Lung (tissue), 12 donors: Measurements from ENCODE around the gene PCSK6. TPM values are rescaled to one million over a fixed set of nuclear protein-coding genes. Genes with fewer than 3 reads are reported as not detected.
A peak's percentile ranks its signal among the peaks of the same experiment; 100 is the strongest.
"Not testable (repeated sequence)": the region's sequence is repeated elsewhere in the genome, so short reads cannot be mapped to it uniquely, and the experiment has no call there.

ENCODE experiments used
- ATAC-seq: fragments of 200-7000 bp; cut with Tn5 transposase; one replicate; pipeline ENCODE4 v1.9.1; 2020; ENCODE audit warnings: moderate number of reproducible peaks; ENCODE audit not compliant: insufficient read depth, low FRiP score
- DNase-seq, 3 donors: peaks; one replicate each; pipeline ENCODE4 v3.0.0-alpha.2; 2013 to 2017
- H3K27ac ChIP-seq, 2 donors: one replicate each; pipeline ENCODE4 v1.5.1; 2013; ENCODE audit warnings: mild to moderate bottlenecking in 2 of 2, moderate library complexity in 2 of 2, control low read depth in 1 of 2, inconsistent platforms in 1 of 2, low read depth in 1 of 2, low read length in 1 of 2
- H3K27me3 ChIP-seq, 3 donors: one replicate each; pipeline ENCODE4 v1.5.1; 2013; ENCODE audit warnings: low read length in 2 of 3; ENCODE audit not compliant: control insufficient read depth in 3 of 3, insufficient read depth in 3 of 3
- H3K36me3 ChIP-seq, 4 donors: one replicate each; pipeline ENCODE4 v1.5.1; 2013; ENCODE audit warnings: low read length in 4 of 4, mild to moderate bottlenecking in 1 of 4, moderate library complexity in 1 of 4; ENCODE audit not compliant: control insufficient read depth in 4 of 4, insufficient read depth in 4 of 4
- H3K4me1 ChIP-seq, 5 donors: one replicate each; pipeline ENCODE4 v1.5.1; 2013; ENCODE audit warnings: low read length in 5 of 5, mild to moderate bottlenecking in 2 of 5, moderate library complexity in 1 of 5; ENCODE audit not compliant: control insufficient read depth in 5 of 5, insufficient read depth in 5 of 5
- H3K4me3 ChIP-seq: one replicate; pipeline ENCODE4 v1.5.1; 2013; ENCODE audit warnings: mild to moderate bottlenecking, control low read depth, moderate library complexity
- H3K9ac ChIP-seq, 2 donors: one replicate each; pipeline ENCODE4 v1.5.1; 2013; ENCODE audit warnings: low read length in 2 of 2, control low read depth in 1 of 2; ENCODE audit not compliant: insufficient read depth in 1 of 2
- H3K9me3 ChIP-seq, 4 donors: one replicate each; pipeline ENCODE4 v1.5.1; 2013; ENCODE audit warnings: low read length in 3 of 4, mild to moderate bottlenecking in 1 of 4, moderate library complexity in 1 of 4; ENCODE audit not compliant: control insufficient read depth in 4 of 4, insufficient read depth in 3 of 4
- WGBS, 2 donors: extraction: QIAGEN DNeasy Blood & Tissue Kit; methylation state at CpG; one replicate each; pipeline ENCODE4 v1.1.7; 2013; 5-methylcytosine and 5-hydroxymethylcytosine counted together
- polyA plus RNA-seq, 2 donors: library from polyadenylated mRNA; stranded (reverse); fragments of 200-250 nt; gene quantifications; one replicate each; pipeline ENCODE4 v1.2.1, GENCODE V29; 2013
- total RNA-seq, 2 donors: library from RNA; depleted of rRNA in 1 of 2; stranded (reverse); fragments of >200 nt in 1 of 2; gene quantifications; one replicate each; pipeline ENCODE4 v1.2.1, GENCODE V29; 2014 to 2021
- TF ChIP-seq, protein P1 (sequence below): IDR thresholded peaks from 2 replicates; pipeline ENCODE4 v1.5.1; 2012; ENCODE audit warnings: mild to moderate bottlenecking; ENCODE audit errors: control extremely low read depth, extremely low read depth
- donor health status: control.
- donor health status: control.
- donor health status: Bipolar disorder and iron deficiency.
- donor health status: healthy.
- donor health status: DM: yes; HTN: yes; CAD: no.

The PCSK6 gene
- total and polyA plus RNA-seq, 4 donors = 4.6 to 41.0 (median 8.4) TPM

DNA sequence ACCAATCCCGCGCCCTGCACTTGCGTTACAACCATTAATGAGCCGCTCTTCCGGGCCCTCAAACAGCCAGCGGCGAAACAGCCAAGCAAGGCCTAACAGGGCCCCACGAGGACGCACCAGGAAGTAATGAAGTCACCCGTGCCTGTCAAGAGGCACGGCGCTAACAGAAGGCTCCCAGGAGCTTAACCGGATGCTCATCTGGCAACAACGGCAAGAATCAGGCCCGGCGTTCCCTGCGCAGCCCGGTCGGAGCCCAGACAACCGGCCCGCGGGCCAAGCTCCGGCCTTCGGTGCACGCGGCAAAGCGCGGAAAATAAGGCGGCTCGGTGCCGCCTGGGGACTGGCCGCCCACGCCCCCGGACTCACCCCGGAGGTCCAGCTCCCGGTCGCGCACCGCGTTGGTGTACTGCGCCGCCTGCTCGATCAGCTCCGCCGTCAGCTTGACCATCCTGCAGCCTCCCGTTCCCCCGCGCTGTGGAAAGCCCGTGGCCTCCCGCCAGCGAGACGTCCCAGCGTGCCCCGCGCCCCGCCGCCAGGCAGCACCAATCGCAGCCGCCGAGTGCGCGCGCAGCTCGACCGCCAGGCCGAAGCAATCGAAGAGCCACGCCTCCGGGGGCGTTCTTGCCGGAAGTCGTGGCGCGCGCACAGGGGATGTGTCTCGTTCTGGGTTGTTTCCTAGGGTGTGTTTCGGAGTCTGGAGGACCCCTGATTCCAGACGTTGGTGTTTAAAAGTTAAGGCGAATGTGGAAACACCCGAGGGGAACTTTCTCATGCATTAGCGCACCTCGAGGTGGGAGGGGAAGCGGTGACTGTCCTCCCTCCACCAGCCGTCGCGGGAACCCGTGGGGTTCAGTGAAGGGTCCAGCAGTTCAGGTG is 194.5 kb downstream of the PCSK6 start, which contains the start of gene SNRPA1:
Gene SNRPA1 (minus strand): TSS at position 518 of the 876 bp plus-strand sequence. CDS start 70 bp downstream, at position 448.
- peak within 1 kb of the TSS; percentile 80 to 87 for H3K9ac ChIP-seq
- no peaks in the 10 kb centered on the region for H3K27me3 ChIP-seq
- peak; percentile 97 to 99 (median 98) for DNase-seq
- H3K36me3 ChIP-seq = peaks cover 0 to 16% (median 2%) of the 10 kb centered on the region in 4 donors
- peak within 1 kb of the TSS; percentile 90 to 96 for H3K27ac ChIP-seq
- H3K9me3 ChIP-seq = no peaks in the 10 kb centered on the region
- TF ChIP-seq, protein P1, sequence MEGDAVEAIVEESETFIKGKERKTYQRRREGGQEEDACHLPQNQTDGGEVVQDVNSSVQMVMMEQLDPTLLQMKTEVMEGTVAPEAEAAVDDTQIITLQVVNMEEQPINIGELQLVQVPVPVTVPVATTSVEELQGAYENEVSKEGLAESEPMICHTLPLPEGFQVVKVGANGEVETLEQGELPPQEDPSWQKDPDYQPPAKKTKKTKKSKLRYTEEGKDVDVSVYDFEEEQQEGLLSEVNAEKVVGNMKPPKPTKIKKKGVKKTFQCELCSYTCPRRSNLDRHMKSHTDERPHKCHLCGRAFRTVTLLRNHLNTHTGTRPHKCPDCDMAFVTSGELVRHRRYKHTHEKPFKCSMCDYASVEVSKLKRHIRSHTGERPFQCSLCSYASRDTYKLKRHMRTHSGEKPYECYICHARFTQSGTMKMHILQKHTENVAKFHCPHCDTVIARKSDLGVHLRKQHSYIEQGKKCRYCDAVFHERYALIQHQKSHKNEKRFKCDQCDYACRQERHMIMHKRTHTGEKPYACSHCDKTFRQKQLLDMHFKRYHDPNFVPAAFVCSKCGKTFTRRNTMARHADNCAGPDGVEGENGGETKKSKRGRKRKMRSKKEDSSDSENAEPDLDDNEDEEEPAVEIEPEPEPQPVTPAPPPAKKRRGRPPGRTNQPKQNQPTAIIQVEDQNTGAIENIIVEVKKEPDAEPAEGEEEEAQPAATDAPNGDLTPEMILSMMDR = no peak
- ATAC-seq = peak; percentile 94
- WGBS, 2 donors = 0% methylated on average over 77 to 87 of the region's 87 CpGs
- H3K4me1 ChIP-seq = peaks cover 1 to 21% (median 8%) of the 10 kb centered on the region in 5 donors
- peak within 1 kb of the TSS; percentile 90 for H3K4me3 ChIP-seq

DNA sequence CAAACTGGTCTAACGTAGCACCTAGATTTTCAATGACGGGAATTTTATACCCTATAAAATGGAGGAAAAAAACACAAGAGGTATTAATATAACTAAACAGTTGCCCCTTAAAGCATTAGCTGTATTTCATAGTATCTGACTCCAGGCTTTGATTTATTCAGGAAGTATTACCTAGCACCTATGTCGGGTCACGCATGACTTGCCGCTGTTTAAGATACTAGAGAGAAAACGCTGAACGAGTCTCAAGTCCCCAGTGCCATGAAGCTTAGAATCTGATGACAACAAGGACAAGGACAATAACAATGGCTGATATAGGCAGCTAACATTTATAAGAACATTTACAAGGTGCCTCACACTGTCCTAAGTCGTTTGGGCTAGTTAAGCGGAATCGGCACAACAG is 196.4 kb downstream of the PCSK6 start:
- no peak overlapping the region for H3K27ac ChIP-seq
- no peaks in the 10 kb centered on the region for H3K9me3 ChIP-seq
- H3K4me1 ChIP-seq = peaks cover 1 to 21% (median 8%) of the 10 kb centered on the region in 5 donors
- peak overlapping the region in 1 of 2 donors; percentile 80 for H3K9ac ChIP-seq
- DNase-seq (no peak), ATAC-seq (no peak)
- WGBS, 2 donors = 70 to 75% methylated on average over 10 of the region's 10 CpGs
- TF ChIP-seq, protein P1 = no peak
- H3K36me3 ChIP-seq = peaks cover 2 to 22% (median 5%) of the 10 kb centered on the region in 4 donors
- no peak overlapping the region for H3K4me3 ChIP-seq
- no peaks in the 10 kb centered on the region for H3K27me3 ChIP-seq

DNA sequence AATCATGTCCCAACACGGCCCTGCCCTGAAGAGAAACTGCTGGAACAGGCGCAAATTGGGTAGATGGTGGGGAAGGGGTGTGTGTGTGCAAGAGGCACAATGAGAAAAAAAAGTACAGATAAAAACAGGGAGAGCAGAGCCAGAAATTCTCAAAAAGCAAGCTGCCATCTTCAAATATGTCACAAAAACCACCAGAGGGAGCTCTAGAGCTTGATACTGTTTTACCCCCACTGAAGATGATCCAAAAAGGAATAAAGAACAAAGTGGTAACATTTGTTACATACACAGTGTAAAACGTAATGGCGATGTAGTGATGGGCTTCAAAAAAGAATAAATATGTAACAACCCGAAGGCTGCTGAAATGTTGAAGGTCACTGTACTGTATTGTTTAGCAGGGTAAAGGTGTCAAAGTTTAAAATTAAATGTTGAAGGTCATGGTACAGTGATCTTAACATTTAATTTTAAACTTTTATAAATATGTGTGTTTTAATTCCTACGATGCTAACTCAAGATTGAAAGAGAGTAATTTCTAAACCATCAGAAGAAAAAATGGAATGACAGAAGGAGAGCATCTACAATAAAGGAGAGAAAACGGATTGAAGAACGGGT is 200.5 kb downstream of the PCSK6 start:
- Histone ChIP-seq H3K9me3 (no peaks in the 10 kb centered on the region), H3K36me3 (peaks cover 13 to 51% (median 27%) of the 10 kb centered on the region in 4 donors), H3K27me3 (no peaks in the 10 kb centered on the region), H3K4me1 (peaks cover 1 to 9% (median 8%) of the 10 kb centered on the region in 5 donors), H3K9ac (no peak overlapping the region), H3K4me3 (no peak overlapping the region), H3K27ac (no peak overlapping the region)
- 81 to 82% methylated on average over 8 of the region's 8 CpGs for WGBS, 2 donors
- DNase-seq (peak in 2 of 3 donors; percentile 49 to 56), ATAC-seq (no peak)
- TF ChIP-seq, protein P1 = peak; percentile 25

DNA sequence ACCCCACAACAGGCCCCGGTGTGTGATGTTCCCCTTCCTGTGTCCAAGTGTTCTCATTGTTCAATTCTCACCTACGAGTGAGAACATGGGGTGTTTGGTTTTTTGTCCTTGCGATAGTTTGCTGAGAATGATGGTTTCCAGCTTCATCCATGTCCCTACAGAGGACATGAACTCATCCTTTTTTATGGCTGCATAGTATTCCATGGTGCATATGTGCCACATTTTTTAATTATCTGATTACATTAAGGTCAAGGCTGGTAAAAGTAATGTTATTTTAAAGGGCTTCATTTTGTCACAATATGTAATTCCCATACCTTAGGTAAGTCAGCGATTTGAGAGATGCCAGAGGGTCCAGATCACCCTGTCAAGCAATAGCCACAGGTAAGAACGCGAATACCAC is 202.2 kb downstream of the PCSK6 start:
- H3K9ac ChIP-seq, ATAC-seq, H3K4me1 ChIP-seq, H3K9me3 ChIP-seq, DNase-seq, H3K27me3 ChIP-seq, H3K4me3 ChIP-seq, H3K27ac ChIP-seq: not testable (repeated sequence)
- peaks cover 23 to 55% (median 37%) of the 10 kb centered on the region in 4 donors for H3K36me3 ChIP-seq
- WGBS, 2 donors = 96% methylated on average over 6 of the region's 6 CpGs
